ENCODE data around the gene BANK1.

DNA sequence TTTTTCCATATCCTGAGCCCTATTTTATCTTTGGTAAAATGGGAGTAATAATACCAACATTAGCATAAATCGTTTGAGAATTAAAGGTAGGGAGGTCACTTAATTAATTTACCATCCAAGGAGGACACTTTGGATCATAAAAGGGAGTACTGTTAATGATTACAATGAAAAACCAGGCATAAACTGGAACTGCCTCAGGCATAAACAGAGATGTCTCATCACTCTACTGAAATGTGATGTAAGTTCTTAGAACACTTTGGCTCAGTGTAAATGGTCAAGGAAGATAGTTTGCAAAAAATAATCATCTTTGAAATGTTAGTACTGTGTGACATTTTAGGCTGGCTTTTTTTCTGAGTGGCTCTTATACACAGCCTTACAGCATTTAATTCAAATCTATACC lies 286.1 kb downstream of the BANK1 start:
- TF ChIP-seq POLR2AphosphoS5 (IDR thresholded peaks at IDR 0.05; ENCODE audit: borderline replicate concordance, low read depth, low read length) (no peak), EZH2 (IDR thresholded peaks at IDR 0.05) (no peak)

Data from SK-N-MC (cell line).